Endothelial cell of umbilical vein (primary cell): ENCODE measurements around the gene NR4A3. TPM values are rescaled to one million over a fixed set of nuclear protein-coding genes. Genes with fewer than 3 reads are reported as not detected.

ENCODE experiments used
- BruUV-seq: library from RNA; stranded (reverse); fragments of 400-500 nt; replicated peaks from 2 replicates; lab custom pipeline; 2021; lab: Mats Ljungman, UMichigan
- CTCF ChIA-PET: fragments of 300-600, 350-600 bp; sonication (Branson Sonifier 250); formaldehyde crosslinking; loops from one replicate; lab custom pipeline; 2021; ENCODE audit warnings: antibody characterized with exemption, inconsistent platforms; lab: Charles Lee
- POLR2A ChIA-PET: fragments of 300-600, 350-600 bp; sonication (Branson Sonifier 250); formaldehyde crosslinking; loops from one replicate; lab custom pipeline; 2021; ENCODE audit warnings: antibody characterized with exemption, inconsistent platforms; lab: Charles Lee
- DNase-seq: peaks from one replicate; pipeline ENCODE4 v3.0.0-alpha.2; 2011; ENCODE audit warnings: low read depth, low spot score
- FAIRE-seq: peaks from 2 replicates; lab custom pipeline; 2011; peaks lifted over from hg19 to GRCh38; lab: Jason Lieb, UNC
- H2AFZ ChIP-seq: 2 replicates; pipeline ENCODE4 v1.6.0; 2012; ENCODE audit warnings: low read depth, low read length, control low read depth, inconsistent platforms
- H3K27ac ChIP-seq: 2 replicates; pipeline ENCODE4 v1.5.1; 2011; ENCODE audit warnings: low read depth, mild to moderate bottlenecking, control low read depth, low read length, moderate library complexity; ENCODE audit not compliant: insufficient read depth
- H3K27me3 ChIP-seq, 2 experiments: 2 replicates each; pipeline versions ENCODE4 v1.6.0 to v1.6.1; 2011; ENCODE audit warnings: low read length in 2 of 2, mixed read lengths in 1 of 2; ENCODE audit not compliant: control insufficient read depth in 2 of 2, insufficient read depth in 2 of 2
- H3K36me3 ChIP-seq, 2 experiments: 2 replicates in 1 of 2; 3 replicates in 1 of 2; pipeline ENCODE4 v1.5.1; 2011; ENCODE audit warnings: low read length in 2 of 2, mild to moderate bottlenecking in 1 of 2, moderate library complexity in 1 of 2; ENCODE audit not compliant: control insufficient read depth in 2 of 2, insufficient read depth in 2 of 2; ENCODE audit errors: extremely low read depth in 1 of 2
- H3K4me1 ChIP-seq: 3 replicates; pipeline ENCODE4 v1.5.1; 2011; ENCODE audit warnings: mild to moderate bottlenecking, low read length; ENCODE audit not compliant: control insufficient read depth, insufficient read depth; ENCODE audit errors: extremely low read depth
- H3K4me2 ChIP-seq: 2 replicates; pipeline ENCODE4 v1.6.1; 2011; ENCODE audit warnings: low read length, control low read depth, mixed read lengths; ENCODE audit not compliant: insufficient read depth
- H3K4me3 ChIP-seq, 3 experiments: fragments of 200-600 bp in 1 of 3; sonication (generic), shearing (Covaris generic) in 1 of 3; replicated peaks in 1 of 3; 2 replicates each; pipeline ENCODE4 v1.5.1; 2011 to 2016; ENCODE audit warnings: control low read depth in 3 of 3, low read length in 3 of 3, mild to moderate bottlenecking in 2 of 3, inconsistent platforms in 1 of 3, low read depth in 1 of 3, moderate library complexity in 1 of 3; ENCODE audit not compliant: insufficient read depth in 1 of 3
- H3K79me2 ChIP-seq: 2 replicates; pipeline ENCODE4 v1.6.0; 2012; ENCODE audit warnings: low read length, inconsistent platforms; ENCODE audit not compliant: control insufficient read depth, insufficient read depth
- H3K9ac ChIP-seq: replicated peaks from 2 replicates; pipeline ENCODE3; 2011; ENCODE audit warnings: low read length, control low read depth; ENCODE audit not compliant: insufficient read depth; ENCODE audit errors: extremely low read depth
- H3K9me1 ChIP-seq: replicated peaks from 3 replicates; pipeline ENCODE4 v1.6.0; 2011; ENCODE audit warnings: mild to moderate bottlenecking, low read length; ENCODE audit not compliant: control insufficient read depth, insufficient read depth; ENCODE audit errors: extremely low read depth
- H3K9me3 ChIP-seq: replicated peaks from 2 replicates; pipeline ENCODE4 v1.5.1; 2012; ENCODE audit warnings: low read length, inconsistent platforms; ENCODE audit not compliant: control insufficient read depth, insufficient read depth
- H4K20me1 ChIP-seq: replicated peaks from 2 replicates; pipeline ENCODE3; 2011; ENCODE audit warnings: mild to moderate bottlenecking, low read length; ENCODE audit not compliant: control insufficient read depth, insufficient read depth; ENCODE audit errors: extremely low read depth
- EZH2 ChIP-seq: IDR thresholded peaks from 2 replicates; pipeline ENCODE4 v1.6.1; 2012; ENCODE audit warnings: borderline replicate concordance, low read depth, mild to moderate bottlenecking, moderate library complexity, low read length, inconsistent platforms; ENCODE audit not compliant: severe bottlenecking
- FOS ChIP-seq: IDR thresholded peaks from 2 replicates; pipeline ENCODE4 v1.6.1; 2011; ENCODE audit warnings: mild to moderate bottlenecking, low read length, moderate library complexity, borderline replicate concordance; ENCODE audit not compliant: insufficient read depth
- GATA2 ChIP-seq: IDR thresholded peaks from 2 replicates; pipeline ENCODE4 v1.7.0; 2011; ENCODE audit warnings: low read depth, mild to moderate bottlenecking, moderate library complexity, mixed read lengths, low read length; ENCODE audit not compliant: insufficient read length, insufficient read depth
- MYC ChIP-seq: IDR thresholded peaks from one replicate; pipeline ENCODE4 v1.6.1; 2011; ENCODE audit warnings: mild to moderate bottlenecking, low read depth, low read length
- POLR2A ChIP-seq: IDR thresholded peaks from 2 replicates; pipeline ENCODE4 v1.6.1; 2012; ENCODE audit warnings: low read depth, mild to moderate bottlenecking, control low read depth, low read length
- POLR2AphosphoS5 ChIP-seq: IDR thresholded peaks from 2 replicates; pipeline ENCODE4 v1.6.1; 2012; ENCODE audit warnings: low read depth, mild to moderate bottlenecking, control low read depth, low read length, moderate library complexity; ENCODE audit not compliant: insufficient read depth
- dilution Hi-C: fragments of 300-500 bp; cut with MboI; formaldehyde crosslinking; loops from one replicate; pipeline ENCODE4 v1.15.0; 2019; ENCODE audit warnings: low sequenced_read_pairs; ENCODE audit not compliant: extremely low pct_ligation_motif_present
- intact Hi-C: fragments of 100-400 bp; cut with micrococcal nuclease; formaldehyde crosslinking; loops from one replicate; pipeline ENCODE4 v1.10.0; 2022
- polyA plus RNA-seq, 4 experiments: library from polyadenylated mRNA; depleted of rRNA in 3 of 4; stranded (reverse) in 3 of 4; unstranded in 1 of 4; fragments of >200 nt; gene quantifications; 2 replicates each; pipeline versions ENCODE4 v1.2.1 to v1.2.3, GENCODE V29; 2011 to 2012; ENCODE audit warnings: missing spikeins in 1 of 4
- total RNA-seq: library from RNA; stranded (reverse); gene quantifications from 2 replicates; pipeline ENCODE4 v1.2.3, GENCODE V29; 2021
- TF ChIP-seq, protein P1 (sequence below), 2 donors: IDR thresholded peaks; 1 replicate in 1 of 2; 2 replicates in 1 of 2; pipeline ENCODE4 v1.5.1; 2011; ENCODE audit warnings: low read length in 2 of 2, mild to moderate bottlenecking in 2 of 2, moderate library complexity in 2 of 2, control low read depth in 1 of 2, inconsistent platforms in 1 of 2, low read depth in 1 of 2; ENCODE audit not compliant: insufficient read depth in 1 of 2; ENCODE audit errors: extremely low read depth in 1 of 2

The NR4A3 gene
- total and polyA plus RNA-seq, 2 donors (not counting 3 experiments of a cell fraction or from before 2014, with no cell fraction given) = 0.11 to 0.22 TPM

DNA sequence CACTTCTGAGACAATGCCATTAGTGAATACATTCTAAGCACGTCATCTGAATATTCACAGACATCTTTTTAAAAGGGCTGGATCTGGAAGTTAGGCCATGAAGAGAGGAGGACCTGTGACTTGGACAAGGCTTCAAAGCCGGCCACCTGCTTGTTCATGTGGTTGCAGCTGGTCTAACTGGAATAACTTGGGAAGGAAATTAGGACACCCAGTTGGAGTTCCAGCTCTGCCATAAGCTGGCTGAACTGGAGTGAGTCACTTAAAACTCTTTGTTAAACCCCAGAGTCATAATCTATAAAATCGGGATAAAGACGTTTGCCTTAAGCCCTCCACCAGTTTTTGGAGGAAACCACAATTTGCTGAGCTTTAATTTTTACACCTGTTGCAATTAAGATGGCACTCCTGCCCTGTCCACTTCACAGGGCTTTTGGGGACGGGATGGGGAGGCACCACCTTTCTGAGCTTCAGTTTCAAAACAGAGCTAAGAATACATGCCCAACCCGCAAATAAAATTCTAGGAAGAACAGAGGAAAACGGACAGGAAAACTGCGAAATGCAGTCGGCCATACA lies 84.2 kb downstream of the NR4A3 start:
- no peaks in the 10 kb centered on the region for H3K36me3 ChIP-seq
- no peaks in the 10 kb centered on the region for H4K20me1 ChIP-seq
- no peak overlapping the region for H3K9ac ChIP-seq
- H3K79me2 ChIP-seq = no peaks in the 10 kb centered on the region
- dilution Hi-C loops = no loop called here
- DNase-seq (no peak), FAIRE-seq (no peak)
- H3K4me3 ChIP-seq = peak overlapping the region; percentile 26 to 90 (median 66)
- intact Hi-C loops = loop anchor here (1.0 to 5.0 kb wide), 3 partner anchors 43 to 639 kb away; partner anchors contain the start of gene NR4A3
- H3K4me2 ChIP-seq = peak overlapping the region; percentile 80
- TF ChIP-seq POLR2A = no peak
- no peak for TF ChIP-seq MYC
- TF ChIP-seq EZH2 = no peak
- no peak for TF ChIP-seq FOS
- no peak for TF ChIP-seq POLR2AphosphoS5
- TF ChIP-seq, protein P1, sequence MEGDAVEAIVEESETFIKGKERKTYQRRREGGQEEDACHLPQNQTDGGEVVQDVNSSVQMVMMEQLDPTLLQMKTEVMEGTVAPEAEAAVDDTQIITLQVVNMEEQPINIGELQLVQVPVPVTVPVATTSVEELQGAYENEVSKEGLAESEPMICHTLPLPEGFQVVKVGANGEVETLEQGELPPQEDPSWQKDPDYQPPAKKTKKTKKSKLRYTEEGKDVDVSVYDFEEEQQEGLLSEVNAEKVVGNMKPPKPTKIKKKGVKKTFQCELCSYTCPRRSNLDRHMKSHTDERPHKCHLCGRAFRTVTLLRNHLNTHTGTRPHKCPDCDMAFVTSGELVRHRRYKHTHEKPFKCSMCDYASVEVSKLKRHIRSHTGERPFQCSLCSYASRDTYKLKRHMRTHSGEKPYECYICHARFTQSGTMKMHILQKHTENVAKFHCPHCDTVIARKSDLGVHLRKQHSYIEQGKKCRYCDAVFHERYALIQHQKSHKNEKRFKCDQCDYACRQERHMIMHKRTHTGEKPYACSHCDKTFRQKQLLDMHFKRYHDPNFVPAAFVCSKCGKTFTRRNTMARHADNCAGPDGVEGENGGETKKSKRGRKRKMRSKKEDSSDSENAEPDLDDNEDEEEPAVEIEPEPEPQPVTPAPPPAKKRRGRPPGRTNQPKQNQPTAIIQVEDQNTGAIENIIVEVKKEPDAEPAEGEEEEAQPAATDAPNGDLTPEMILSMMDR (IDR thresholded peaks at IDR 0.05; ENCODE audit: extremely low read depth in 1 of 2, insufficient read depth in 1 of 2, low read depth in 1 of 2, low read length in 2 of 2) = no peak
- no peak for TF ChIP-seq GATA2
- no peaks in the 10 kb centered on the region for H3K9me1 ChIP-seq
- H3K27me3 ChIP-seq = no peaks in the 10 kb centered on the region
- peaks cover 3% of the 10 kb centered on the region for H3K4me1 ChIP-seq
- H2AFZ ChIP-seq = peak overlapping the region; percentile 93
- no peak overlapping the region for H3K27ac ChIP-seq
- ChIA-PET CTCF (interaction anchor here (0.9 to 1.8 kb wide), 7 partner anchors 9 to 733 kb away, joined by 3 to 5 read pairs (median 4); no protein-coding TSS in a partner anchor), POLR2A (interaction anchor here (0.7 kb wide), 1 partner anchor 12 kb away, joined by 3 read pairs; no protein-coding TSS in a partner anchor)
- no peaks in the 10 kb centered on the region for H3K9me3 ChIP-seq
- BruUV-seq = TSS peak; percentile 28
